OCI-M1 (cell line): Measurements from ENCODE around the gene MRPS34.

Experiments
- DNase-seq: peaks from one replicate; lab custom pipeline; 2025; lab: John Stamatoyannopoulos, UW

MRPS34 gene

DNA sequence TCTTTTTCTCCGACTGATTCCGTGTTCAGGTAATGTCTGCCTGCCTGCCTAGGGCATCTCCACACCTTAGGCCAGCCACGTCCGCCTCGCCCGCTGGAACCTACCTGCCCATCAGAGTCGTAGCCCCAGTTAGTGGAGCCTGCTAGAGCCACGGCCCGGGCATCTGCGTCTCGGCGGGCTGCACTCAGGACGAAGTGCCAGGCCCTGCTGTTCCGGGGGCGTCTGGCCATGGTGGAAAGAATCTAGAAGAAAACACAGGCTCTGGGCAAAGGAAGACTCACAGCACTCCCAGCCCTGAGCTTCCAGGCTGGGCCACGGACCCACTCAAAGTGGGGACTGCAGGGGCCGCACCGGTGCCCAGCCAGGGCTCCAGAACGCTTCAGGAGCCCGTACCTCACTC is 8.3 kb upstream of the MRPS34 start:
- no peak for DNase-seq

- no peak for DNase-seq
Measured at GRCh38 chr16:1780677-1781072, 7.7 kb upstream of the MRPS34 start.

- DNase-seq = no peak
Measured at GRCh38 chr16:1779741-1780676, 7.1 kb upstream of the MRPS34 start.

- no peak for DNase-seq
Measured at GRCh38 chr16:1779234-1779701, 6.3 kb upstream of the MRPS34 start.

DNA sequence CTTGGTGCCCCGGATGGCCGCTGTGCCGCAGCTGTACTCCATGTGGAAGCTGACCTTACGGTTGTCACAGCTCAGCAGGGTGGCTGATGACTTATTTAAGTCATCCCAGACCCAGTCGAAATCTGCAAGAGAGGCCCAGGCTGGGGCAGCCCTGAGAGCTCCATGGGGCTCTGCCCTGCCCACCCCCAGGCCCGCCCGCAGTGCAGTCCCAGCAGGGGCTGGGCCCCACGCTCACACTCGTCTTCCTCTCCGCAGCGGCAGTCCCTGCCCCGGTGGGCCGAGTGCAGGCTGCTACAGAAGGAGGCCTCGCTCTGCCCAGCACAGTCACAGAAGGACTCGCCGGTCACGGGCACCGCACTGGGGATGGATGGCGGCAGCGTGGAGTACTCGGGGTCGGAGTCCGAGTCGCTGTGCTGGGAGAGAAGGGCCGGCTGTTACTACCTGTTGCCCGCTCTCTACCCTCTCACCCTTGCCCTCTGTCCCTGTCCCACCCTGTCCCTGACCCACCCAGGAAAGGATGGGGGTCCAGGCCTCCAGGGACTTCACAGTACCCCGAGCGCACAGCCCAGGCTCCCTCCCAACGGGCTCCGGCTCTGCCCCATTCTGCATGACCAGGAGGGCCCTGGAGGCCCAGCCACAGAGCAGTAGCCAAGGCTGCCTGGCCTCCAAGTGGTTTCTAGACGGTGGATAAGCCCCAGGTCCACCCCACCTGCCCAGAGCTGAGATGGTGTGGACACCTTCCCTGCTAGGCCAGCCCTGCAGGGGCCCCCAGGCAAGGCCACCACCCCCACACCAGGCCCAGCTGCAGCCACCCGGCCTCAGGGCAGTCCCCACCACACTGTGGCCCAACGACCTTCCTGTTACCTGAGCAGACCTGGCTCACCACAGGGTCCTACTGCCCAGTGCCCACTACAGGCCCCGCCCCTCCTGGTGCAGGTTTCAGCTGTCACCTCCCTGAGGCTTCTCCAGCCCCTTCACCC is 5.6 kb upstream of the MRPS34 start:
- no peak for DNase-seq

DNA sequence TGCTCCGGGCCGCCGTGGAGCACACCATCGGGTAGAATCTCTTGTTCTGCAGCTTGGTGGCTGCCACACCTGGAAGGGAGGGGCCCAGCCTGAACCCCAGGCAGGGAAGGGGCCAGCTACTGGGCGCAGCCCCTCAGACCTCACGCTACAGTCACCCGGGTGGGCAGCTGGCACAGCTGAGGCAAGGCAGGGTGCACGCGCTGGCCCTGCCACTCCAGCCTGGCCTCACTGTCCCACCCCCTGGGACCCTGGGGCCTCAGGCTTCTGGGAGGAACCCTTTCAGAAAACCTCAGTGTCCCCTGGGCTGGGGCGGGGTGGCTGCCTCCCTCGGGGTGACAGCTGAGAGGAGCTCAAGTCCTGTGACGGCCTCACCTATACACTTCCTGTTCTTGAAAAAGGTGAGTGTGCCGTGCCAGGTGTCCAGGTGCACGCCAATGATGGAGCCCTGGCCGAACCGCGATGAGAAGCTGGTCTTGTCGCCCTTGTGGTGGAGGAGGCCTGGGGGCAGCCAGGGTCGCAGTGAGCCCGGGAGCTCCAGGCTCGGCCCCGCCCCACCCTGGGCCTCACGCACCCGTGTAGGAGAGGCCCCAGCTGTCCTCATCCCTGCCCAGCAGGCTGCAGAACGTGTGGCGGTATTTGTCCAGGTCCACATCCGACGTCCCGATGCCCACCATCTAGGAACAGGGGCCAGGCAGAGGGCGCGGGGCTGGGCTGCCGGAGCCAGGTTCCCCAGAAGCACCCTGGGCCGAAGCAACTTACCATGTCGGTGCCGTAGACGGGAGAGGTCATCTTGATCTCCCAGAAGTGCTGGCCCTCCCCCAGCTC is 4.7 kb upstream of the MRPS34 start:
- no peak for DNase-seq

DNA sequence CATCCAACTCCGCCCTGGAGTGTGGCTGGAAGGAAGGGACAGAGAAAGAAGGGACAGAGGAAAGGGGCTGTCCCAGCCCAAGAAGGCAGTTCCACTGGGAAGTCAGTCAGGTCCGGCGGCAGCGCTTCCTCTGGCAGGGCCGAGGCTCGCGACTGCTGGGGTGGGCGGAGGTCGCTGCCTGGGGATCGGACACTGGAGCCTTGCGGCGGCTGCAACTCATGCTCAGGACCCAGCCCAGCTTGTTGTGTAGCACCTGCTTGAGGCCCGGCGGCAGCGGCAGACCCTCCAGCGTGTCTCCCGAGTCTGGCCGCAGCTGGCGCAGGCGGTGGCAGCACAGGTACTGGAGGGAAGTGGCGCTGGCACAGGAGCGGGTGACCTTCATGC is 4.0 kb upstream of the MRPS34 start:
- DNase-seq = no peak

- no peak for DNase-seq
Measured at GRCh38 chr16:1776672-1776955, 3.7 kb upstream of the MRPS34 start.

DNA sequence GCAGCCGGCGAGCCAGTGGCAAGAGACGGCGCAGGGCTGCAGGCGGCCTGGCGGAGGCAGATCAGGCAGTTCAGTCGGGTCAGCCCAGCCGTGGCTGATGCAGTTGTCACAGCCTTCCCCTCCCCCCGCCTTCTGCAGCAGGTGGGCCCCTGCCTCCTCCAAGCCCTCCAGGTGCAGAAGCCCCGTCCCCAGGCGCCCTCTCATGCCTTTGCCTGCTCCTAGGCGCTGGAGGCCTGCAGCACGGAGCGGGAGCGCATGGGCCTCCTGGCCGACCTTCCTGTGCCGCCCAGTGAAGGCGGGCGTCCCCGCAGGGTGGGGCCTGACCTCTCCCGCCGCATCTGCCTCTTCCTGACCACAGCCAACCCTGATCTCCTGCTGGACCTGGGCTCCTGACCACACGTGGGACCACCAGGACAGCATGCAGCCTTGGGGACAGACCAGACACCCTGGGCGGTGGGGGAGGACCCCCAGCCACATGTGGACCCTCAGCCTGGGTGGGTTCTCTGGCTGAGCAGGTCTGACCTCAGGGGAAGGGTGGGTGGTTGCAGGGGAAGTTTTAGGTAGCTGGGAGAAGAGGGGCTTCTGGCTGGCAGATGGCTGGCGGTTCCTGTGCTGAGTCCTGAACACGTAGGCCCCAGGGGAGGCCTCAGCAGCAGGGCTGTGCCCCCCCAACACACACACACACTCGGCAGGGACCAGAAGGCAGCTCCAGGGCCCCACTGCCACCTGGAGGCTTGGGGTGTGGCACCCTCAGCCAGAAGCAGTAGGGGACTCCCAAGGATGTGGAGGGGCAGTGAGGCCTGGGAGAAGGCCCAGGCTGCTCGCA is 3.1 kb upstream of the MRPS34 start:
- DNase-seq = no peak

GRCh38 chr16:1775006-1775845 is 2.3 kb upstream of the MRPS34 start:
- DNase-seq = no peak

- no peak for DNase-seq
Measured at GRCh38 chr16:1774448-1774780, 1.5 kb upstream of the MRPS34 start.

DNA sequence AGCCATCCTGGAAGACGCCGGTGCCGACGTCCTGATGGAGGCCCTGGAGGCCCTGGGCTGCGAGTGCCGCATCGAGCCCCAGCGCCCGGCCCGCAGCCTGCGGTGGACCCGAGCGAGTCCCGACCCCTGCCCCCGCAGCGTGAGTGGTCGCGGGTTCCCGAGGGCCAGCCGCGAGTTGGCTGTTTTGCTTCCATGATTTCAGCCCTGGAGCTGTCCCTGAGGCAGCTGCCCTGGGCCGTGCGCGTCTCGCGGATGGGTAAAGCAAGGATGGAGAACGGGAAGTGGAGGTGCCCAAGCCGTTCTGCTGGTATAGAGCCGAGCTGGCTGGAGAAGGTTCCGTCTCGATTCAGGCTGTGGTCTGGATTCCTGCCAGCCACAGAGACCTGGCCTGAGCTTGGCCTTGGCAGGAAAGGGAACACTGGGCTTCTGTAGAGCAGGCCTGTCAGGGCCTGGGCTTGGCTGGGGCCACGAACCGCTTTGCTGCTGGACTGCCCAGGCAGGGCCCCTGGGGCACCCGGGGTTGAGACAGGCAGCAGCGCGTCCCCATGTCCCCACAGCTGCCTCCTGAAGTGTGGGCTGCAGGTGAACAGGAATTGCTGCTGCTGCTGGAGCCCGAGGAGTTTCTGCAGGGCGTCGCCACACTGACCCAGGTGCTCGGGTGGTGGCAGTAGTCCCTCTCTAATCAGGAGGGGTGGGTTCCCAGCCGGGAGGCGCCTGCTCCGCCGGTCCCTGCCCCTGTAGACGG is 941 bp upstream of the MRPS34 start:
- peak; percentile 52 for DNase-seq

- DNase-seq = peak; percentile 43
Measured at GRCh38 chr16:1772362-1772907, 499 bp downstream of the MRPS34 start, which contains the start of gene EME2. Gene EME2, plus strand, starts transcription at chr16:1772810. Its CDS starts 418 bp downstream, at chr16:1773228.

DNA sequence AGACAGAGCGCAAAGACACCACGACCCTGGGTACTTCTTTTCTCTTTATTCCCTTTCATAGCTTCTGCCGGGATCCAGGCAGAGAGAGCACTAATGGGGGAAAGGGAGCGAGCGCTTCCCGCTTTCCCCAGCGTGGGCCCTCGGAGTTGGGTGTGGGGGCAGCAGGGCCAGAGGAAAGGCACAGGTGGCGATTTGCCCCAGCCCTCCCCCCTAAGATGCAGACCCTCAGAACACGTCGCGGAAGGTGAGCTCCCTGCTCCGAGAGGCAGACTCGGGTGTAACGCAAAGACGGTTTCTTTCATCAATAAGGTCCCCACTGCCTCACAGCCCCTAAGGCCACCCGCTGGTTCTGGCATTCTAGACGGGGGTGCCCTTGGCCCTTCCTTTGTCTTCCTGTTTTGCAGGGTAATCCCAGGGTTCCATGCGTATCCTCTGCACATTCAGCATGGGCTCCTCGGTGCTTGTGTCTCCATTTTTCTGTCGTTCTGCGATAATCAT is 1.0 kb downstream of the MRPS34 start:
- no peak for DNase-seq

DNA sequence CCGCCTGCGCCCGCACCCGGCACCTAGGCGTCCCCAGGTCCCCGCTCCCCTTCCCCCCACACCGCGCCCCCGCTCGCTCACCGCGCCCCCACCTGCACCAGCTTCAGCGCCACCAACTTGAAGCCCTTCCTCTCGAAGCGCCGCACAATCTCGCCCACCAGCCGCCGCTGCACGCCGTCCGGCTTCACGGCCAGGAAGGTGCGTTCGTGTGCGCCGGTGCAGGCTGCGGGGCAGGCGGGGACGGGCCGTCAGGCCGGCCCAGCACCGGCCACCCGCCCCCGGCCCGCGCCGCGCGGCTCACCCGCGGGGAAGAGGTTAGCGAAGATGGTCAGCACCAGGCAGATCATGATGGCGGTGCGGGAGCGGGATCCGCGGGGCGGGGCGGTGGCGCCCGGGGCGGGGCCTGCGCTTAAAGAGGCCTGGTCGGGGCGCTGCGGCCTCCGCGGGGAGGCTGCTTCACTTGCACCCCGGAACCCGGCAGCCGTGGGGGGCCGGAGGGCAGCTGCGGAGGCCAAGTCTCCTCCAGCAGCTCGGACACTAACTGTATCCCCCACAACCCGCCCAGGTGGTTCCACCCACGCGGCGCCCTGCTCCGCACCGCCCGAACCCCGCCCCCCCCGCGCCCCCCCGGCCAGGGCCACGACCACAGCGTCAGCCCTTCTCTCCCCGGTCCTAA is 1.6 kb downstream of the MRPS34 start, which contains the start of gene NME3:
NME3 (minus strand) TSS at position 356 of the 676 bp plus-strand sequence; CDS start at position 347, 9 bp downstream.
- DNase-seq = peak; percentile 81

- peak; percentile 39 for DNase-seq
Measured at GRCh38 chr16:1770328-1771187, 2.4 kb downstream of the MRPS34 start.
